Activated effector memory CD4-positive, alpha-beta T cell treated with Interleukin-2 at 50 U/mL for 16 hours (primary cell): ENCODE data around the gene SIRPB2.
"Not testable (repeated sequence)": the region's sequence is repeated elsewhere in the genome, so short reads cannot be mapped to it uniquely, and the experiment has no call there.

Source experiments
- DNase-seq: peaks from one replicate; pipeline ENCODE4 v3.0.0-alpha.2; 2020

SIRPB2 gene

DNA sequence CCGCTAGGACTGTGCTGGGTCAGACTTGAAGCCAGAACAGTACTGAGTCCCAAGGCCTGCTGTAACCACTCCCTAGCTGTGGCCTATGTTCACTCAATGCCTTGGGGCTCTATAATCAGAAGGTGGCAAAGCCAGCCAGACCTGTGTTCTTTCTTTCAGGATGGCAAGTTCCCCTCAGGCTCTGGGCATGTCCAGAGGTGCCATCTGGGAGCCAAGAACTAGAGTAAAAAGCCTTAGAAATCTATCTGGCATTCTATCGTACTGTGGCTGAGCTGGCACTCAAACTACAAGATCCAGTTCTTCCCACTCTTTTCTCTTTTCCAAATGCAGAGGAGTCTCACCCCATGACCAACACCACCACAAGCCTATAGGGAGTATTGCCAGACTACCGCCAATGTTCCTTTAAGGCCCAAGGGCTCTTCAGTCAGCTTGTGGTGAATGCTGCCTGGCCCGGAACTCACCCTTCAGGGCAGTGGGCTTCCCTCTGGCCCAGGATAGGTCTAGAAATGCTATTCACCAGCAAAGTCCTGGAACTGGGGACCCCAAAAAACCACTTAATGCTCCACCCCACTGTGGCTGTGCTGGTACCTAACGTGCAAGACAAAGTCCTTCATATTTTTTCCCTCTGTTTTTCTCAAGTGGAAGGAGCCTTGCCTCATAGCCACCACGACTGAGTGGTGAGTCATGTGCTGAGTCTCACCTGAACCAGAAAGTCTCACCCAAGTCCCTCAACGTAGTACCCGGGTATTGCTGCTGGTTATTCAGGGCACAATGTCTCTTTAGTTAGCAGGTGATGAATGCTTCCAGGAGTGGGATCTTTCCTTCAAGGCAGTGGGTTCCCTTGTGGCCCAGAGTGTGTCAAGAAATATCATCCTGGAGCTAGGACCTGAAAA lies 8.6 kb upstream of the SIRPB2 start:
- no peak for DNase-seq

DNA sequence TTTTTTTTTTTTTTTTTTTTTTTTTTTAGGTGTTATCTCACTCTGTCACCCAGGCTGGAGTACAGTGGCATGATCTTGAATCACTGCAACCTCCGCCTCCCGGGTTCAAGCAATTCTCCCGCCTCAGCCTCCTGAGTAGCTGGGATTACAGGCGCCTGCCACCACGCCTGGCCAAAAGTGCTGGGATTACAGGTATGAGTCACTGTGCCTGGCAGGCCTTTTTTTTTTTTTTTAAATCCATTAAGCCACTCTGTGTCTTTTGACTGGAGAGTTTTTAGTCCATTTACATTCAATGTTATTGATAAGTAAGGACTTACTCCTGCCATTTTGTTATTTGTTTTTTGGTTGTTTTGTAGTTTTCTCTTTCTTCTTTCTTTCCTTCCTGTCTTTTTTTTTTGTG lies 6.2 kb upstream of the SIRPB2 start:
- DNase-seq = not testable (repeated sequence)

DNA sequence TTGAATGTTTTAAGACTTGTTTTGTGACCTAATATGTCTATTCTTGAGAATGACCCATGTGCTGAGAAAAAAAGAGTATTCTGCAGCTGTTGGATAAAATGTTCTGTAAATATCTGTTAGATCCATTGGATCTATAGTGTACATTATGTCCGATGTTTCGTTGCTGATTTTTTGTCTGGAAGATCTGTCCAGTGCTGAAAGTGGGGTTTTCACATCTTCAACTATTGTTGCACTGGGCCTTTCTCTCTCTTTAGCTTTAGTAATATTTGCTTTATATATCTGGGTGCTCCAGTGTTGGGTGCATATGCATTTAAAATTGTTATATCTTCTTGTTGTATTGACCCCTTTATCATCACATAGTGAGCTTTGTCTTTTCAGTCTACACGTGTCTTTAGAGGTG lies 5.7 kb upstream of the SIRPB2 start:
- no peak for DNase-seq

DNA sequence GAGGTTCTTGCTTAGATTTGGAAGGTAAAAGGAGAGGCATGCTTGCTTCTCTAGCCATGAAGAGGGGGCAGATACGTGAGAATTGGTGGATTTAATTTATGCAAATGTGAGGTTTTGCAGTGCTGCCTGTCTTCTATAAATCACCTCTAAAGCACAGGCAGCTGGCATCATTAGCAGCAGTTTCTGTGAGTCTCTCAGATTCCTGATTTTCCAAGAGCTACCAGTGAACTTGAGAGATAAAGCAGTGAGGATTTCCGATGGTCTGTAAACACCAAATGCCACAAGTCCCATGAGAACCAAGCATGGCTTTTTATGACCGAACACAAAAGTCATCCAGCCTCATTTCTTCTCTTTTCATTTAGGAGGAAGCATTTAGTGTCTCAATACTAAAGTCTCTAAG lies 3.2 kb upstream of the SIRPB2 start:
- DNase-seq = no peak

DNA sequence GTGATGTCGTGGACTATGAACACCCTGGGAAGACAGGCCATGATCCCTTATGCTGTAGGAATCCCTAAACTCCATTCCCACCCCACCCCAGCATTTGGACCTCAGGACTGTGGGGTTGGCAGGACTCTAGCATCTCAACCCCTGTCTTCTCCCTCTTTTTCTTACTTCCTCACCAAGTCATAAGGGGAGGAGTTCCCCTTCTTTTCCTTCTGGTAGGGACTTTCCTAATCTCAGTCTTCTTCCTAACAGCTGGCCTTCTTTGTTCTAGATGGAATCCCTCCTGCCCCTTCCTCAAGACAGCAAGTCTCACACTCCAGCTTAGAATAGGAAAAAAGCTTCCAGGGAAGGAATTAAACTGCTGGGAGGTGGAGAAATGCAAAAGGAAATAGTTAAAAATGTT lies 2.3 kb upstream of the SIRPB2 start:
- DNase-seq = no peak

DNA sequence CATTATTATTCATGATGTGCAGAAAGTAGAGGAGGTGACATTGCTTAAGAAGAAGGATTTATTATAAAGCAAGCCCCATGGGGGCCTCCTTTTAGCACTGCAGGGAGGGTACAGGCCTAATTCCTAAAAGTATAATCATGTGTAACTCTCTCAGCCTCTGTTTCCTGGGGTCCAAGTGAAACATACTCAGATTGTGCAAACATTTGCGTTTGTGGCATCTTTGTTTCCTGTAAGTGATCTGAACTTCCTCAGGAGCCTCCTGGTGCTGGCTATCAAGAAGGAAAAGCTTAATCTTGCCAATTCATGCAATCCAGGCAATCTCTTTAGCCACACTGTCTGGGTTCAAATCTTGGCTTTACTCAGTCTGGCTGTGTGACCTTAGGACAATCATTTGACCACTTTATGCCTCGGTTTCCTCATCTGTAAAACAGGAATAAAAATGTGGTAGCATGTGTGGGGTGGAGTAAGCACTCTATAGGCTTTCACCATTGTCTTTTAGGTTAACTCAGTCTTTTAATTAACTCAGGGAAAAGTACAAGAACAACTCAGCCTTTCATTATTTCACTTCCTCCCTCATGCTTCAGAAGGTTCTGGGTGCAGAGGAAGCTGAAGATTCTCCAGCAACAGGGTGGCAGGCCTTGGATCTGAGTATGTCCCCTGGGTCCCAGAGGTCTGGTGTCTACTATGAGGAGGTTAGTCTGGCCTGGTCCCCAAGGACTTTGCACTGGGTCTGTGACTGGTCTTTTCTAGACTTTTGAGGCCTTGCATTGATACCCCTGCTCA lies 831 bp upstream of the SIRPB2 start:
- no peak for DNase-seq

DNA sequence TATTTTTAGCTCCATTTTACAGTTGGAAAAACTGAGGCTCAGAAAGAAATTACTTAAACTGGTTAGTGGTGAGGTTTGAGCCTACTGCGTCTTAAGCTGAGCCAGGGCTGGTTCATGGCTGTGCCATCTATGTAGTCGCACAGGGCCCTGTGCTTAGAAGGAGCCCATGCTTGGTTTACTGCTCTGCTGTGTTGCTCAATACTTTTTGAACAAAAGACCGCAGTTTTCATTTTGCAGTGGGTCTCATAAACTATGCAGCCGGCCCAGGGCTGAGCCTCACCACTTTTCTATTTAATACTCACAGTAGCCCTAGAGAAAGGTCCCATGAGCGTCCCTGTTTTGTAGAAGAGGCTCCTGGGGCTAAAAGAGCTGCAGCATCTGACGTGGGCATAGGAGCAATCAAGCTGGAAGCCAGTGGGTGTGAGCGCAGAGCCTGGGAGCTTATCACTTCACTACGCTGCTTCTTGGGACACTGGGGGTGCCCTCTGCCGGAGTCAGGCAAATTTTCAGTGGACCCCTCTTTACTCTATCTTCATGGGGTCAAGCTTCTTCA lies 501 bp downstream of the SIRPB2 start:
- DNase-seq = no peak

DNA sequence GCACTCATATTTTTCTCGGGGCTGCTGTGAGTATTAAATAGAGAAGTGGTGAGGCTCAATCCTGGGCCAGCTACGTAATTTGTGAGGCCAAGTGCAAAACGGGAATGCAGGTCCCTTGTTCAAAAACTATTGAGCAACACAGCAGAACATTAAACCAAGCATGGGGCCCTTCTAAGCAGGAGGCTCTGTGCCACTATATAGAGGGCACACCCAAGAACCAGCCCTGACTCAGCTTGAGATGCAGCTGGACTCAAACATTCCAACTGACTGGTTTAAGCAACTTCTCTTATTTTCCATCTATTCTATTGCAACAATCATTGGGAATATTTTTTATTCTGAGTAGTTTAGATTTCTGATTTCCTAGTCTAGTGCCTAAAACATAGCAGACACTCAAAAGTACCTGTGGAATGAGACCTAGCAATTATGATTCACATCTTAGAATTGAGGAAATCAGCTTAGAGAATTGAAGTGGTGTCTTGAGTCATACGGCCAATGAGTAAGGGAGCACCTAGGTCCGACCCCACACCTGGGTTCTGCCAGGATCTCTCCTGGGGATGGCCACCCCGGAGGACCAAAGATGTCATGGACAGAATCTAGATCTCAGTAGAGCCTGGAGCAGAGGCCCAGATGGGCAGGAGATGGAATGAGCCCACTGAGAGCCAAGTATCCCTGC lies 1.3 kb downstream of the SIRPB2 start:
- DNase-seq = no peak

DNA sequence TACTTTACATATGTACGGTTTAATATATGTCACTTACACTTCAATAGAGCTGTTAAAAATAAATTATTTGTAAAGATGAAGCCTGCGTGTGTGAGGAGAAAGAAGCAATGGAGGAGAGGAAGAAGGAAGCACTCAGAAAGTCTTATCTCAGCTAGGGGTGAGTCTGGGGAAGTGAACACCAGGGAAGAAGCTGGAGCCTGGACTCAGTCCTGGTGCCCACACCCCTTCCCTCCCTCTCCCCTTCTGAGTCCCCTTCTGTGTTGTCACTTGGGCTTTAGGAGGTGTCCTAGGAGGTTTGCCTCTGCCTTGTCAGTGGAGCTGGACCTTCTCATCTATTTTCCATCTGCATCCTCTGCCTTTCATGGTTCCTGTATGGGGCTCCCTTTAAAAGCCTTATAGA lies 1.9 kb downstream of the SIRPB2 start:
- no peak for DNase-seq

DNA sequence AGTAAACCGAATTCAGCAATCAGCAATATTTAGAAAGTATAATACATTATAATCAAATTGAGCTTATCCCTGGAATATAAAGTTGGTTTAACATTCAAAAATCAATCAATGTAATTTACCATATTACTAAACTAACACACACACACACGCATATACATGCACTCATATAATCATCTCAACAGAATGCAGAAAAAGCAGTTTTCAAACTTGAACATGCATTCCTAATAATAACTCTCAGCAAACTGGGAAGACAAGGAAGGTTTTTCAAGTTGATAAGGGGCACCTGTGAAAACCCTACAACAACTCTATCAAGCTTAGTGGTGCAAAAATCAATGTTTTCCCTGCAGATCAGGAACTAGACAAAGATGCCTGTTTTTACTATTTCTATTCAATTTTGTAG lies 4.7 kb downstream of the SIRPB2 start:
- DNase-seq = no peak

DNA sequence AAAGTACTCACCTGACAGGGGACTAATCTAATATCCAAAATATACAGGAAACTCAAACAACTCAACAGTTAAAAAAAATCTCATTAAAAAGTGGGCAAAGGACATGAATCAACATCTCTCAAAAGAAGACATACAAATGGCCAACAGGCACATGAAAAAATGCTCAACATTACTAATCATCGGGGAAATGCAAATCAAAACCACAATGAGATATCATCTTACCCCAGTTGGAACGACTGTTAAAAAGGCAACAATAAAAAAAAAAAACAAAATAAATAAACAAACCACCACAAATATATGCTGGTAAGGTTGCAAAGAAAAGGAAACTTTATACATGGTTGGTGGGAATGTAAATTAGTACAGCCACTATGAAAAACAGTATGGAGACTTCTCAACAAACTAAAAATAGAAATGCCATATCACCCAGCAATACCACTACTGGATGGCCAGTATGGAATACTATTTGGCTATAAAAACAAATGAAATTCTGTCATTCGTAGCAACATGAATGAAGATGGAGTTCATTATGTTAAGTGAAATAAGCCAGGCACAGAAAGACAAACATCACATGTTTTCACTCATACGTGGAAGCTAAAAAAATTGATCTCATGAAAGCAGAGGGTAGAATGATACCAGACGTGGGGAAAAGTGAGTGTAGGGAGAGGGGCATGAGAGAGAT lies 6.6 kb downstream of the SIRPB2 start:
- DNase-seq = no peak

DNA sequence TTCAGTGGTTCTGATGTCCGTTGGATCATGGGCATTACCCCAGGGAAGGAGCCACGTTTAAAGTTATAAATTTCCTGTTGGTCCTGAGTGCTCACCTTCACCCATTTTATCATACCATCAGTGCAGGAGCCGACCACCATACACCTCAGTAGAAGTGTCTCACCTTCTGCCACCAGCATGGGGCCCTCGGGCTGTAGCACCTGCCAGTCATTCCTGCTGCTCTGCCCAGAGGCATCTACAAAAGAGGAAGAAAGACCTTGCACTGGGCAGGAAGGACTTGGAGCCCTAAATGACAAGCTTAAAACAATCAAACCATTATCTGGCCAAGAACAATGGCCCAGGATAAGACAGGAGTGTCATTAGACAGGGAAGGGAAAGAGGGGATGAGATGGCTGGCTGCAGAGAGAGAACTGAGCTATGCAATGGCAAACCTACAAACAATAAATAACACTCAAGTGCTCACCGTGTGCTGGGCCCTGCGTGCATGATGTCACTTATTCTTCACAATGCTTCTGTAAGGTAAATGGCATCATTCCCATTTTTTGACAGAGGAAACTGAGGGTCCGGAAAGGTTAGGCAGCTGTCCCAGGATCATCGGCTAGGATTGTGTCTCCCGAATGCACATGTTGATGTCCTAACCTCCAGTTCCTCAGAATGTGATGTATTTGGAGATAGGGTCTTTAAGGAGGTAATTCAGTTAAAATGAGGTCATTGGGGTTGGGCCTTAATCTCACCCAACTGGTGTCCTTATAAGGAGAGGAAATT lies 11.2 kb downstream of the SIRPB2 start:
- no peak for DNase-seq

DNA sequence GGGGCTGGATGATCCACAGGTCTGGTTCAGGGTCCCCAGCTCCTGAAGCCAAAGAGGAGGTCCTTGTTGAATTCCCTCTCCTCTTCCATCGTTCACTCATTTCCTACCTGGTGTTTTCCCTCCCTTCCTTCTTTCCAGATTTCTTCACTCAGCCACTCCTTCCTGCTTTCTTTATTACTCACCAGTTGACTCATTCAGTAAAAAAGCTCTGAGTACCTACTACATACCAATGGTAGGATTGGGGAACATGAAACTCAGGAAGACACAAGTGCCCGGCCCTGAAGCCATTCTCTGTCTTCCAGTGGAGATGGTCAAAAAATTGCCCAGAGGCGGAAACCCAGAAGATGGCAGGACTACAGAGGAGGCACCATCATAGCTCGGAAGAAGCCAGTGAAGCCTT lies 12.7 kb downstream of the SIRPB2 start:
- no peak for DNase-seq

DNA sequence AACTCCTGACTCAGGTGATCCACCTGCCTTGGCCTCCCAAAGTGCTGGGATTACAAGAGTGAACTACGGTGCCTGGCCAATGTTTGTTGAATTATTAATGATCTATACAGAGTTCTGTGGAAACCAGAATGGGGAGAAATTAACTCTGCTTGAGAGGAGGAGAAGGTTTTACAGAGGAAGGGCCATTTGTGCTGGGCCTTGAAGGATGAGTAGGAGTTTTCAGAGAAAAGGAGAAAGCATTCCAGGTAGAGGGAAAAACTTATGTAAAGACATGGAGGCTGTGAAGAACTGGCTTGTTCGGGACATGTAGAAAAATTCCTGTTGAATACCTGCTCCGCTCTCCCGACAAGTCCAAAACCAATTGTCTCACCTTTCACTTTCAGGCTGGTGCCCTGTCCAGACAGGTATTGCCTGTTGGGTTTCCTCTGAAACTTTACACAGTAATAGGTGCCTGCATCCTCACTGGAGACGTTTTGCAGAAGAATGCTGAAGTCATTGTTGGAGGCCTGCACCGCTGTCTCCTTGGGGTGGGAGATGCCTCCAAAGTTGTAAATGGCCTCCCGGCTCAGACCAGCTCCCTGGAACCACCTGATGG lies 13.2 kb downstream of the SIRPB2 start:
- DNase-seq = no peak

DNA sequence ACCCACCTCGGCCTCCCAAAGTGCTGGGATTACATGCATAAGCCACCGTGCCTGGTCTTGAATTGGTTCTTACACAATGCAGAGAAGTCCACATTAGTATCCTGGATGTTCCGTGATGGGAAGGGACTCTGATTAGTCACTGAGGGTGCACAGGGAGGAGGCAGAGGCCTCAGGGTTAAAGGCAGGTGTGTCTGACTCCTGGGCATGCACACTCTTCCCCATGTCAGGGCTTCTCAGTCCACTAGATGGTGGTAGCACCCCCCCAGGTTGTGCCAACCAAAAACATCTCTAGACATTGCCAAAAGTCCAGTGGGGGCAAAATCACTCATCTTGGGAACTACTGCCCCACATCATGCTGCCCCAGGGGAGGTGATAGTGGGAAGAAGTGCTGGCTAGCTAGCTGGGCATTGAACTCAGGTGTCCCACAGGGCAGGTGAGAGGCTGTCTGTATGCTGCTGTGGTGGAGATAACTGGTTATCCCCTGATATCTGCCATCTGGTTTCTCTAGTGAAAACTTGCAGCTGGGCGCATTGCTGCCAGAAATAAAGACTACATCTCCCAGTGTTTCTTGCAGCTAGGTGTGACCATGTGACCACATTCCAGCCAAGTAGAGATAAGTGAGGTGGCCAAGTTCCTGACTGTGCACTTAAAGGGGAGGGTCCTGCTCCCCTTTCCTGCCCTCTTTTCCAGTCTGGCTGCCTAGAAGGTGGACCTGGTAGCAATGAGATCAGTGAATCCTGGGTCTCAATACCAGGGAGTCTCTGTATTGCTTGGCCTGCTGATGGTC lies 16.2 kb downstream of the SIRPB2 start:
- no peak for DNase-seq

DNA sequence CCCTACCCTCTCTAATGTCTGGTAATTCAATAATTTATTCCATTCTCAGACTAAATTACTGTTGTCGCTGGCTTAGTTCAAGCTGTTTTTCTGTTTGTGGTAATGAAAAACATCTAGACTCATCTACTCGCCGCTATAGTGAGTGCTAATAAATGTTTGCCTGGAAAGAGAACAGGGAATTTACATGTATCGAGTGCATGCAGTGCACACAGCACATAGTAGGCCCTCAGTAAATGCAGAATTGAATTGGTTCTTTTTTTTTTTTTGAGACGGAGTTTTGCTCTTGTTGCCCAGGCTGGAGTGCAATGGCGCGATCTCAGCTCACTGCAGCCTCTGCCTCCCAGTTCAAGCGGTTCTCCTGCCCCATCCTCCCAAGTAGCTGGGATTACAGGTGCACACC lies 16.9 kb downstream of the SIRPB2 start:
- DNase-seq = no peak

DNA sequence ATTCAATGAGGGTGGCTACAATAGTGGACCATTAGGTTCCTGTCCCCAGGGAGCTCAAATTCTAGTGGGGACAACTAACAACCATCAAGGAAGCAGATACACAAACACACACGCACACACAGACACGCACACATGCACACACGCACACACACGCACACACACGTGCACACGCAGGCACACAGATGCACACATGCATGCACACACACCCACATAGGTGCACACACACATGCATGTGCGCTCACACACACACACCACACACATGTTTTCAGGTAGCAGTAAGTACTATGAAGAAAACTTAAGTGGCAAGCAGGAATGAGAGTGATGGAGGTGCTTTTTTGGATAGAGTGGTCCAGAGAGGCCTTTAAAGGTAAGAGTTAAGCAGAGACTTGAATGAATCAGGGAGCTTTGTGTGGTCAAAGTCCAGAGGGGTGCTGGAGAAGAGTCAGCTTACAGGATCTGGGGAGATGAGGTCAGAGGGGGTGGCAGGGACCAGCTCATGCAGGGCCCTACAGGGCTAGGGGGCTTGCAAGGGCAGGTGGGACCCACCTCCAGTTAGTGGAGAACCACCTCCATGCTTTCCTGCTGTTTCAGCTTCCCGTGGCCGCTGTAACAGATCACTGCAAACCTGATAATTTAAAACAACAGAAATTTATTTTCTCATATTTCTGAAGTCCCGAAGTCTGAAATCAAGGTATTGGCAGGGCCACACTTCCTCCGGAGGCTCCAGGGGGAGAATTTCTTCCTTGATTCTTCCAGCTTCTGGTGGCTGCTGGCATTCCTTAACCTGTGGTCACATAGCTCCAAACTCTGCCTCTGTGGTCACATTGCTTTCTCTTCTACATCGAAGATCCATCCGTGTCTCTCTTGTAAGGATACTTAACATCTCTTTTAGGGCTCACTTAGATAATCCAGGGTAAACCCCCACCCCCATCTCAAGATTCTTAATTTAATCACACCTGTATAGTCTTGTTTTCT lies 17.7 kb downstream of the SIRPB2 start:
- no peak for DNase-seq

DNA sequence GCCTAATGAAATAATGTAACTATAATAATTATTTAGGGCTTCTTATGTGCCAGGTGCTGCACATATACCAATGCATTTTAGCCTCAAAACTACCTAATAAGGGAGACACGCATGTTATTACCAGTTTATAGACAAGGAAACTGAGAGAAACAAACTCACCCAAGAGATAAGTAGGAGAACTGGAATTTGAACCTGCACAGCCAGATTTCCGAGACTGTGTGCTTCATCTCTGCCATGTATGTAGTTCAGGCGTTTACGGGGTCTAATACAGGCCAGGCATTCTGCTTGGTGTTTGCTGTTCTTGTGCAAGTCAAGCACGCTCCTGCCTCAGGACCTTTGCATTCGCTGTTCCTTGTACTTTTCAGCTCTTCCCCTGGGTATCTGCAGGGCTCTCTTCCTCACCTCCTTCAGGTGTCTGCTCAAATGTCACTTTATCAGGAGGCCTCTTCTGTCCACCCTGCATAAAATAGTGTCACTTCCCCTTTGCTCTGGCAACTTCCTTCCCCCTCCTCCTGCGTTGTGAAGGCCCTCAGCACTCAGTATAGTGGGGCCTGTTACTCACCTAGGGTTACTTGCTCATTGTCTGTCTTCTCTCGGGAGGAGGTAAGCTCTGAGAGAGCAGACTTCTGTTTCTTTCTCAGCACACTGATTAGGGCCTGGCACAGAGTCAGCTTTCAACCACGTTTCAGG lies 18.5 kb downstream of the SIRPB2 start:
- DNase-seq = no peak

DNA sequence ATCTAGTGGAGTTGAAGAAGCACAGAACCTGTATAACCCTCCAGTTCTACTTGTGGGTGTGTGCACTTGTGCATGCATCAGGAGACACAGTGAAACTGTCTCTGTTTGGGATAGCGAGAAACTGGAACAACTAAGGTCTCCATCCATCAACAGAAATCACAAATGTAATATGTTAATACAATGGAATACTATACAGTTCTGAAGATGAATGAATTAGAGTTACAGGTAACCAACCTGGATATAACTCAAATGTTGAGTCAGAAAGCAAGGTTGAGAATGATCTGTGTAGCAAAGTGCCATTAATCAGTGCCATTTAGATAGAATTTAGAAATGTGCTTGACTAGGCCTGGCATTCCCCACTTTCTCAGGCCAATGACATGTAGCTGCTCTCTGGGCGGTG lies 20.0 kb downstream of the SIRPB2 start:
- DNase-seq = no peak
